NCI-H774 (cell line): Measurements from ENCODE around the gene MTA1.

Experiments
- DNase-seq: peaks from one replicate; lab custom pipeline; 2025; lab: John Stamatoyannopoulos, UW

MTA1 gene

DNA sequence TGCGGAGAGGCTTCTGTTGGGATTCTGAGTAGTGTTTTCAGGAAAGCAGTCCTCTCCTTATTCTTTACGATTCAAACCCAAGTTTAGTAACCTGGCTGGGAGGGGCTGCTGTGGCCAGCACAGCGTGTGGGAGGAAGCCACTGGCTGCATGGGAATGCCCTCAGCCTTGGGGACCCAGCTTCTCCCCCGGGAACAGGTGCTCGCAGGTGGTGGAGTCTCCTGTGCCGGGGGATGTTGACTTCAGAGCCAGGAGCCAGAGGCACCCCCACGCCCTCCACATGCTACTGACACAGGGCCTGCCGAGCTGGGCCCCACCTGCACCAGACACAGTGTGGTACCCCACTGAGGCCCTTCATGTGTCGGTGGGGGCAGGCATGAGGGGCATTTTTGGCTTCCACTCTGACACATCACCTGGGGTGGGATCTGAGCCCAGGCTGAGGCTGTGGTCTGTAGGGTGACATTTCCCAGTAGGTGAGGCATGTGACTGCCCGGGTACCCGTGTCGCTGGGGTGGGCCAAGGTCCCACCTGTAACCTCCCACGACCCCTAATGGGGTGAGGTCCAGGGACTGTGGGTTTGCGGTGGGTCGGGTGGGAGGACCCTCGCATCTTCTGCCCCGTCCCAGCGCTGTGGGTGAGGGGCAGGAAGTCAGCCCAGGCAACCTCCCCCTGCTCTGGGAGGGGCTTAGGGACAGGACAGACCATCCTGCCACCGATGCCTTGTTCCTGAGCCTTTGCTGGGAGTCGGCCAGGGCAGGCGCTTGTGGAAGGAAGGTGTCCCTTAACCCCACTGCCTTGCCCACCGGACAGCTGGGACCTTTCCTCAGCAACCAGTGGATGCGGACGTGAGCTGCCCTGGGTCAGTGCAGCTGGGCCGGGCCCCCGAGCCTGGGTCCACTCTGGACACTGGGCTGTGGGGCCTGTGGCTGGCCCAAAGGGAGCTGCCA lies 26.5 kb downstream of the MTA1 start:
- no peak for DNase-seq

DNA sequence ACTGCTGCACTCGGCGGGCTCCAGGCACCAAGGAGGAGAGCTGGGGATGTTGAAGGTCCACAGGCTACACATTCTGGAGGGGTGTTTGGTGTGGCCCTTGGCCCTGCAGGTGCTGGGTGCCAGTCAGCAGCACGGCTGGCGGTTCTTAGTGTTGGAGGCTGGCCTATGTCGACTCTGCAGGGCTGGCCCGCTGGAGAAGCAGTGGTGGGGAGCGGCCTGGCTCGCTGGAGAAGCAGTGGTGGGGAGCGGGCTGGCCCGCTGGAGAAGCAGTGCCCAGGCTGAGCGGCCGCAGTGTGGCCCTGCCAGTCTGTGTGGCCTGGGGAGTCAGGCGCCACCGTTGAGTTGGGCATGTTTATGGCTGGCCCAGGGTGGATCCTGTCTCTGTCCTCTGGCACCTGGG lies 27.3 kb downstream of the MTA1 start:
- no peak for DNase-seq

DNA sequence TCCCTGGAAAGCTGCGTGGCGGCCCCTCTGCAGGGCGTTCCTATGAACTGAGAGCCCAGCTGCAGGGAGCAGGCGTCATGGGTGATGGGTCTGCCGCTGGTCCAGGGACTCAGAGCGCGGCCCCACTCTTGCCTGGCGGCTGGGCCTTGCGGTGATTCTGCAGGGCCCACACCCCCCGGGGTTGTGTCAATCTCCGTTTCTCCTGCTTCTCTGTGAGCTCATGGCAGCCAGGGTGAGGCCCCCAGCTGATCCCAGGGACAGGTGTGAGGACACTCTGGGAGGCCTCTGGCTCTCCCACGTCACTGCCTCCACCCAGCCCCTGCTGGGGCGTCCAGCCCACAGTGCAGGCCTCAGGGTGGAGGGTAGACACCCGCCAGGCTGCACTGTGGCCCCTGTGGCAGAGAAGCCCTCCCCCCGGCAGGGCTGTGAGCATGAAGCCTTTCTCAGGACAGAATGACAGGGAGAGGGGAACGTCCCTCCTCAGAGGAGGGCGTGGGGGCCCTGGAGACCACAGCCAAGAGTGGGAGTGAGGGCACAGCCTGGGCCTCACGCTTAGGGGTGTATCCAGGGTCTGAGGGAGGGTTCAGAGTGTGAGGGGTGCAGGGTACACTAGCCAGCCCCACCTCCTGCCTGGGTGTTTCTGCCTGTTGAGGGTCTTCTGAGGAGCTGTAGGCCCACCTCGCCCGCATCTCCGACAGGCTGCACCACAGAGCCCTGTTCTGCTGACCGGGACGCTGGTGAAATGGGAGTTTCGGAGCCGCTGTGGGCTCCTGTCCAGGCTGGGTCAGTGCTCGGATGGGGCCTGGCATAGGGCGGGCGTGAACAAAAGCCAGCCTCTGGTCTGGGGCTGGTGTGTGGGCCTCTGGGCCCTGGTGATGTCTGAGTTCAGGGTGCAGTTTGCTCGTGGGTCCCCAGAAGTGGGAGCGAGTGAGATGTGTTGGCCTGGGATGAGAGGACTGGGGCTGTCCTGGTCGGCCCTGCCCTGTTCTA lies 28.3 kb downstream of the MTA1 start:
- DNase-seq, result no peak

DNA sequence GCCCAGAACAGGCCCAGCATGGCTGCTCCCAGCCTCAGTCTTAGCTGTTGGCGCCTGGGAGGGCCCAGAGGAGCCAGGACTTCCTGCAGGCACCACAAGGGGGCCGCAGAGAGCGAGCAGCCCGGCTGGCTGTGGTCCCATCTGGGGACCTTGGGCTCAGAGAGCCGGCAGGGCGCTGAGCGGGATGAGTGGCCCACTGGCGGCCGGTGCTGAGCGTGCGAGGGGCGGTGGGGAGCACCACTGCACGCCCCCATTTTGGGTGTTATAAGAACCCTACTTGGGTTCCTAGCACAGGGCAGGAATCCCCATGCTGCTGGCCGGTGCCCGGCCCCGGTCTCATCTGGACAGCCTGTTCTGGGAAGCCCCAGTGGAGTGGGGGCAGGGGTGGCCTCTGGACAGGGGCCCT lies 29.1 kb downstream of the MTA1 start:
- DNase-seq, result no peak

DNA sequence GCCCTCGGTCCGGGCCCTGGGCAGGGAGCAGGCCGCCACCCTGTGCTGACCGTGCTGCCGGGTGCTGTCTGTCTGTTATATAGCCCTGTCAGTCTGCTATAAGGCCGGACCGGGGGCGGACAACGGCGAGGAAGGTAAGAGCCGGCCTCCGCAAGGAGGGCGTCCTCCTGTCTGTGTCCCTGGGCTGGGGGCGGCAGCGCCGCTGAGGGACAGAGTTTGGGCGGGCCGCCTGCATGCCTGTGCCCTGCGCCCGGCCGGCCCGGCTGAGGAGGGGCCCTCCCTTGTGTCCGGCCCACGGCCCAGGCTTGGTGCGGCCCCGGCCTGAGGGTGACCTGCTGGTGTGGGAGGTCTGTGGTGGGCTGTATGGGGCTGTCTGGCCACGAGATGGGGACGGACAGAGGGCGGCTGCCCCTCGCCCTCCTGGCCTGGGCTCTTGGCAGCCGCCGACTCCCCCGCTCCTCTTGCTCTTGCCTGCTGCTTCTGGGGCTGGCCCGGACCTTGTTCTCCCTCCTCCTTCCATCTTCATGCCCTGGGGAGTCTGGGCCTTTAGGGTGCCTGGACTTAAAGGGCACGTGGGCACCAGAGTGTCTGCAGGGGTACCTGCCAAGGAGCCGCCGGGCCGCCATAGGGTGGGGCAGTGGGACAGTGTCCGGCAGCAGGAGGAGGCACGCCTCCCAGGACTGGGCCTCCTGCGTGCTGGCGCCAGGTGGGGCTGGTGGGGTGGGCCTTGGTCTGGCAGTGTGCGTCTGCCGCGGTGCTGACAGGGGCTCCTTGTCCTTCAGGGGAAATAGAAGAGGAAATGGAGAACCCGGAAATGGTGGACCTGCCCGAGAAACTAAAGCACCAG lies 29.9 kb downstream of the MTA1 start:
- DNase-seq, result no peak

DNA sequence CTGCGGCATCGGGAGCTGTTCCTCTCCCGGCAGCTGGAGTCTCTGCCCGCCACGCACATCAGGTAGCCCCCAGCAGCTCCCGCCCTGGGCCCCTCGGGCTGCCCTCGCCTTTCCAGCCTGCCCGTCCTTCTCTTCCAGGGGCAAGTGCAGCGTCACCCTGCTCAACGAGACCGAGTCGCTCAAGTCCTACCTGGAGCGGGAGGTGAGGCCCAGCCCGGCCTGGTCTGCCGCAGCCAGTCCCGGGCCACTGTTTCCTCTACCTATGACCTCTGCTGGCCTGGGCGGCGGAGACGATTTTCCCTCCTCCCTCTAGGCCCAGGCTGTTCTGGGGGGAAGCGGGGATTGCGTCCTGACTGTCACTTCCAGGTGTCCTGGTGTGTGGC lies 30.5 kb downstream of the MTA1 start:
- no peak for DNase-seq

DNA sequence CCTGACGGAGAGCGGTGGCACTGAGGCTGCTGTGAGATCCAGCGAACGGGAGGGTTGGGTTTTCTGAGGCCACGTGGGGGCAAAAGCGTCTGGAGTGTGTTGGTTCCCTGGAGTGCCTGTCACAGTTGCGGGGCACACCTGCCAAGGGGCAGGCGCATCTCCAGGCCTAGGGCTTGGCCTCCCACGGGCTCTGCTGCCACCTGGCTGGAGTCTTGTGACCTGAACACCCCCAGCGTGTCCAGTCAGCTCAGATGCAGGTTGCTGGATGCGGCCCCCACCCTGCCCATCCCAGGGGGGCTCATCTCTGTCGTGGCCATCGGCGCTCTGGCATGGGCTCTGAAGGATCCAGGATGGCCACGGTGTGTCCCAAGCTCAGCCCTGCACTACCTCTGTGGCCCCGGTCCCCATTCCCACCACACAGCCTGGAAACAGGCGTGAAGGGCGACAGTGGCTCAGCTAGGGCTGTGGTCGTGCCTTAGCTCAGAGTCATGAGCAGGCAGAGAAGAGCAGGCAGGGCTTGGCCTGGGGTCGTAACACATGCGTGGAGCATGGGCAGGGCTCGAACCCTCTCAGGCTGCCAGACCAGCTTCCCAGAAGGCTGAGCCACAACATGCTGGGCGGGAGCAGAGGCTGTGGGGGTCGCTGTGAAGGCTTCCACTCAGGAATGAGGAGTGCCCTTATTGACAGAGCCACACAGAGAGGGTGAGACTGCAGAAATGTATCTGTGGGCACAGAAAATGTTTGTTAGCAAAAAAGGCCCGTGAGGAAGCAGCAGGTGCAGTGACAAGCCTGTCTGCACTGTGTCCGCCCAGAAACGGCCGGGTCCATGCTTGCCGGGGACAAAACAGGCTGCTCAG lies 31.5 kb downstream of the MTA1 start:
- no peak for DNase-seq

DNA sequence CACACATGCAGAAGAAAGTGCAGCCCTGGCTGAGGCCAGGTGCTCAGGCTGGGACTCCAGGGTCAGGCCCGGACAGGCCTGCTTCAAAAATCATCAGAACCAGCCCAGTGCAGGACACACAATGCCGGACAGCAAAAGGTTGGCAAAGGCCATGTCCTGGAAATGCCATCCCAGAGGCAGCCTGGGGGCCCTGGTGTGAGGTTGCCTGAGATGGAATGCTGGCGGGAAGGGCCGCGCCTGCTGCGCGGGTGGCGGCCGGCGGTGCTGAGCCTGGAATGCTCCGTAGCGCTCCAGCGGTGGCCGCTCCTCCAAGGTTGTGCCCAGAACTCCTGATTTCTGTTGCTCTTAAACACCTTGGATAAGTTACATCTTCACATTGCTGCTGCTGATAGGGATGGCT lies 33.3 kb downstream of the MTA1 start:
- no peak for DNase-seq

DNA sequence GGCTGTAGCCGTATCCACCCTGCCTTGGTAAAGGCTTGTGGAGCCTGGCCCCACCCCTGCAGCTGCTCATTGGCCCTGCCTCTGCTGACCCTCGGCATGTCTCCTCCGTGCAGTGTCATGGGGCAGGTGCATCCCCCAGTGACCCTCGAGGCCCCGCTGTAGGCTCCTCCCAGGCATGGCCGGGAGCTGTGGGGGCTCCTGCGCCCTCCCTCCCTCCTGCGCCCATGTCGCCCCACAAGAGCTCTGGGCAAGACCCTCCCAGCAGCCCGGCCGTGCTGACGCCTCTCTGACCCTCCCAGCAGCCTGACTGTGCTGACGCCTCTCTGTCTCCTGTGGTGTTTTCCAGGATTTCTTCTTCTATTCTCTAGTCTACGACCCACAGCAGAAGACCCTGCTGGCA lies 34.2 kb downstream of the MTA1 start:
- no peak for DNase-seq

DNA sequence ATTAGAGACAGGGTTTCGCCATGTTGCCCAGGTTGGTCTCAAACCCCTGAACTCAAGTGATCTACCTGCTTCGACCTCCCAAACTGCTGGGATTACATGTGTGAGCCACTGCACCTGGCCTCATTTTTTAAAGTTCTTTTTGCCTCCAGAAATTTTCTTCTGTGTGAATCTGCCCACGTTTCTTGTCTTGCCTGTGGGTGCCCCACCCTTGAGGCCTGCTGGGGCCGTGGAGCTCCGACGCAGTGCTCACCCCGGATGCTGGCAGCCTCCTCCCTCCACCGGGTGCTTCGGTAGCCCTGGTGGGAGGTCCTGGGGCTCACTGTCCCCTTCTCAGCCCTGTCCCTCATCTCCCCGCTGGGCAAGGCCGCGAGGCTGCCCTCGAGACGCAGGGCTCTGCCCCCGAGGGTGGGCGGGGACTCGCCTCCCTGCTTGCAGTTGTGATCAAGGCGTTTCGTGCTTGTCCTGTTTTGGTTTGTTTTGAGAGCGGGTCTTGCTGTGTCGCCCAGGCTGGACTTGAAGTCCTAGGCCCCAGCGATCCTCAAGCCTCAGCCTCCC lies 35.5 kb downstream of the MTA1 start:
- DNase-seq, result no peak

DNA sequence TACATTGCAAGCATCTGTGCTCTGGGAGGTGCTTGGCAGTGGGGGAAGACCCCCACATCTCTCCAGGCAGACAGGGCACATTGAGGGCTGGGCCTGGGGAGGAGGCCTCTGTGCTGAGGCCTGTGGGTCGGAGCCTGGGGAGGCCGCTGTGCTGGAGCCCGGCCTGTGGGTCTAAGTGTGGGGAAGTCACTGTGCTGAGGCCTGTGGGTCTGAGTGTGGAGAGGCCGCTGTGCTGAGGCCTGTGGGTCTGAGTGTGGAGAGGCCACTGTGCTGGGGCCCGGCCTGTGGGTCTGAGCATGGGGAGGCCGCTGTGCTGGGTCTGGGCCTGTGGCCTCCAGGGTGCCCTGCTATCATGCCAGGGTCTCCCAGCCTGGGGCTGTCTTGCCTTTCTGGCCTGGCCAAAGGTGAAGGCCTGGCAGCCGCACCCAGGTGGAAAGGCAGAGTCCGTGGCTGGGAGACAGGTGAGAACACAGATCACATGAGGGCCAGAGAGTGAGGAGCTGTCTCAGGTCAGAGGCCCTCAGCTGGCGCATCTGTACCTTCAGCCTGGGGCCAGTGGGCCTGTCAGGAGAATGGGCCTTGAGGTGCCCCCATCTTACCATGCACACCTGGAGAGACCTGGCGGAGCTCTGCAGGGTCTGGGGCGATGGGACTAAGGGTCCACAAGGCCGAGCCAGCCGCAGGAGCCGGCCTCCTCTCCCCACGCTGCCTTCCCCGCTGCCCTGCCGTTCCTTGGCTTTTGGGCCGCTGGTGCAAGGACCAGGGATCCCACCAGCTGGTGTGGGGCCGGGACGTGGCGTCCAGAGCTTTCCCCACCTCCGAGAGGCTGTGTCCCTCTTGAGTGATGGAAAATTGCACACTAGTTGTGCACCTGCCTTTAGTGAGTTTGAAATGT lies 36.4 kb downstream of the MTA1 start:
- no peak for DNase-seq

DNA sequence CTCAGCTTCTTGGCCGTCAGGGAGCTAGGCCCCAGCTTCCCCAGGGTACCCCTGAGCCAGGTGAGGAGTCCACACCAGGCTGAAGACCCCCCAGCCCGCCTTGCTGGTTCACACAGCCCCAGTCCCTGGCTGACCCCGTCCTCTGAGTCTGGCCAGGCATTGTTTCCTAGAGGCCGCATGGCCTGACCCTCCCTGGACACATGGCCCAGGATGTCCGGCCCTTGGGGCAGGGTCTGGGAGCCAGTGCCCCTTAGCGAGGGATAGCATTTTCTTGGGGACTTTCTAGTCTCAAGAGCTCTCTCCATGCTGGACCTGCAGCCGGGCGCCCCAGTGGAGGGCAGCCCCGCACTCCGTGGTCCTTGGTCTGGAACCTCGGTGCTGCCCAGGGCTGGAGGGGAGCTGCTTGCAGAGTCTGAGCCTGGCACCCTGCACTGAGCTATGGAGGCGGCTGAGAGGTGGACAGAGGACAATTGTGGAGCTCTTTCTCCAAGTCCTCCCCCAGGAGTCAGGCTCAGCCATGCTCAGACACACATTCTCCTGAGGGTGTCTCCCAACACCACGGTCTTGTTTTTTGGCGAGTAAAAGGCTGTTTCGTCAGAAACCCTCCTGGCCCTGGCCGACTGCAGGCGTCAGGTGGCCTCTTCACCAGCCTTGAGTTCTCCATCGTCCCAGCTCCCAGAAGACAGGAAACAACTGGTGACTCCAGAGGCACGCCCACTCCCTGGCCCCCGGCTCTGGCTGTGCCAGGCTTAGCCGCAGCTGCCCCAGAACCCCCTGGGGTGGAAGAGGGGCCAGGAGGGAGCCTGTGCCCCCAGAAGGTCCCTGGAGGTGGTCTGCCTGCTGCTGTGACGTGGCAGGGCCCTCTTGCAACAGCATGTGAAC lies 37.4 kb downstream of the MTA1 start:
- DNase-seq, result no peak

DNA sequence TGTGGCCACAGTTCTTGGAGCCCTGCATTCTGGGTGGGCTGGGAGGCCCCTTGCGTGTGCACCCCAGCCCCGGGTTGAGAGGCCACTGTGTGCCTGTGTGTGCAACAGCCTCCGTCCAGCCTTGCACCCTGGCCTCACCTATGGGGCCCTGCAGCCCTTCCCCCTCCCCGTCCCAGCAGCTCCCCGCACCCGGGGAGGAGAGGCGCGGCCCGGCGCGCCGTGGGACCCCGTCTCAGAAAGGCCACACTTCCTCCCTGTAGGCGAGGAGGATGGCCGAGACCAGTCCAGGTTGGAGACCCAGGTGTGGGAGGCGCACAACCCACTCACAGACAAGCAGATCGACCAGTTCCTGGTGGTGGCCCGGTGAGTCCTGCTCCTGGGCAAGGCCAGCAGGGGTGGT lies 38.4 kb downstream of the MTA1 start:
- no peak for DNase-seq

DNA sequence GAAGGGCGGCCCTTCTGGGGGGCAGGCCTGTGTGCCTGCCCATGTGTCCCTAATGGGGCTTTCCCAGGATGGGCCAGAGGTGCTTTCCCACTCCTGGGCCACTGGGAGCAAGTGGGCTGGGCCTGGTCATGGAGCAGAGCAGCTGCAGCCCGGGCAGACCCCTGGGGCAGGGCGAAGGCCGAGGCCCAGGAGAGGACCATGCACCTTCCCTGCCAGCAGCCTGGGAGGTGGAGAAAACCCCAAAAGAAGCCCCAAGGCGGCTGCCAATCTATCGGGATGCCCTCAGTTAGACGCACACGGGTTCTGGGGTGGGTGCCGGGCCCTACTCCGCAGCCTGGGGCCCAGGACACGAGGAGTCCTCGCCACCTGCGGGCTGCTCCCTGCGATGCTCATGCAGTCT lies 38.9 kb downstream of the MTA1 start:
- DNase-seq, result no peak

DNA sequence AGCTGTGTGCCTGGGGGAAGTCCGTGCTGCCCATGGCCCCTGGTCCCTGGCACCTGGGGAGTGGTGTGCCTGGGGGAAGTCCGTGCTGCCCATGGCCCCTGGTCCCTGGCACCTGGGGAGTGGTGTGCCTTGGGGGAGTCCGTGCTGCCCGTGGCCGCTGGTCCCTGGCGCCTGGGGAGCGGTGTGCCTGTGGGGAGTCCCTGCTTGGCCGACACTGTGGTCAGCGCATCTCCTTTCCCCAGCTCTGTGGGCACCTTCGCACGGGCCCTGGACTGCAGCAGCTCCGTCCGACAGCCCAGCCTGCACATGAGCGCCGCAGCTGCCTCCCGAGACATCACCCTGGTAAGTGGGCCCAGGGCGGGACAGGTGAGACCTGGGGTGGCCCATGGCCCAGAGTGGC lies 40.5 kb downstream of the MTA1 start:
- no peak for DNase-seq

DNA sequence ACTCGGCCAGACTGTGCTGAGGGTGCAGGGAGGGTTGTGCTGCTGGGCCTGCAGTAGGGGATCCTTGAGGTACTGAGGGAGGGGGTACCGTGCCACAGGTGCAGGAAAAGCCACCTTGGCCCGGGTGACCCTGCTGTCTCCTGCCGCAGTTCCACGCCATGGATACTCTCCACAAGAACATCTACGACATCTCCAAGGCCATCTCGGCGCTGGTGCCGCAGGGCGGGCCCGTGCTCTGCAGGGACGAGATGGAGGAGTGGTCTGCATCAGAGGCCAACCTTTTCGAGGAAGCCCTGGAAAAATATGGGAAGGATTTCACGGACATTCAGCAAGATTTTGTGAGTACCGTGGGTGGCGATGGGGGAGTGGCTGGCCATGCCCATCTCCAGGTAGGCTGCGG lies 41.0 kb downstream of the MTA1 start:
- DNase-seq, result no peak

DNA sequence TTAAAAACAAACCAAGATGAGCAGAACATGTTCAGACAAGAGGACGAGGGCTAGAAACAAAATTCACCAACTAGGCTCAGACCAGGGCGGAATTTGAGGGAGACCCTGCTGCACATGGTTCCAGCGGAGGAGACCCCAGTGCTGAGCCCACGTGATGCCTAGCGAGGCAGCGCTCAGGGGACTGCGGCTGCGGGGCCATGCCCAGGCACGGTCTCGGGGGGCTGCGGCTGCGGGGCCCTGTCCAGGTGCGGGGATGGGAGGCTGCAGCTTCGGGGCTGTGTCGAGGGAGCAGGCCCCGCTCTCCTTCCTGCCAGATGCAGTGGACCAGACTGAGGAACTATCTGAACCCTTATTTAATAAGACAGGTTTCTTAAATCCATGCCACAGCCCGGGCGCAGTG lies 42.3 kb downstream of the MTA1 start:
- no peak for DNase-seq

DNA sequence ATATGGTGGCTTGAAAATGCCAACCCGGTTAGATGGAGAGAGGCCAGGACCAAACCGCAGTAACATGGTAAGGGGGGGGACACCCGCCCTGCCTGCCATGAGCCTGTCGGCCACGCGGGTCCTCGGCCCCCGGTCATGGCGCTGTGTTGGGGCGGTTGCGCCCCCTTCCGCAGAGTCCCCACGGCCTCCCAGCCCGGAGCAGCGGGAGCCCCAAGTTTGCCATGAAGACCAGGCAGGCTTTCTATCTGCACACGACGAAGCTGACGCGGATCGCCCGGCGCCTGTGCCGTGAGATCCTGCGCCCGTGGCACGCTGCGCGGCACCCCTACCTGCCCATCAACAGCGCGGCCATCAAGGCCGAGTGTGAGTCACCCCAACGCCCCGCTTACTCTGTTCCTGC lies 44.9 kb downstream of the MTA1 start:
- no peak for DNase-seq
